ENCODE measurements around the gene SH3PXD2A.
"Not testable (repeated sequence)": the region's sequence is repeated elsewhere in the genome, so short reads cannot be mapped to it uniquely, and the experiment has no call there.

Gene SH3PXD2A

DNA sequence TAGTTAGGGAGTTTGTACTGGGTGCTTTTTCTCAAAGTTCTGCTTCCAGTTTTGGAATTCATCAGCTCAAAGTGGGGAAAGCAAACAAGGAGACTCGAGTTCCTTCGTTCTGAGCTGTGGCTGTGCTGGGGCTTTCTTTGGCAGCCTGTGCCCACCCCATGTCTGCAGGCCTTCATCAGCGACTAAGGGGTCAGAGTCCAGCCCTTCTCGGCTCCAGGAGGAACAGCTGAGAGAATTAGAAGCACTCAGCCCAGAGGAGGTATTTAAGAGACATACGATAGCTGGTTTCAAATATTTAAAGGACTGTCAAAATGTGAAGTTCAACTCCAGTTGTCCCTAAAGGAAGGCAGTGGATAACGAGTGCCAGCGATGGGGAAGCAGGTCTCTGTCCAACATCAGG, 41.3 kb downstream of the SH3PXD2A start:
- DNase-seq (ENCODE audit: low read depth), result no peak
- no peak overlapping the region for H3K4me3 ChIP-seq (ENCODE audit: low read length)
- TF ChIP-seq, protein P1, sequence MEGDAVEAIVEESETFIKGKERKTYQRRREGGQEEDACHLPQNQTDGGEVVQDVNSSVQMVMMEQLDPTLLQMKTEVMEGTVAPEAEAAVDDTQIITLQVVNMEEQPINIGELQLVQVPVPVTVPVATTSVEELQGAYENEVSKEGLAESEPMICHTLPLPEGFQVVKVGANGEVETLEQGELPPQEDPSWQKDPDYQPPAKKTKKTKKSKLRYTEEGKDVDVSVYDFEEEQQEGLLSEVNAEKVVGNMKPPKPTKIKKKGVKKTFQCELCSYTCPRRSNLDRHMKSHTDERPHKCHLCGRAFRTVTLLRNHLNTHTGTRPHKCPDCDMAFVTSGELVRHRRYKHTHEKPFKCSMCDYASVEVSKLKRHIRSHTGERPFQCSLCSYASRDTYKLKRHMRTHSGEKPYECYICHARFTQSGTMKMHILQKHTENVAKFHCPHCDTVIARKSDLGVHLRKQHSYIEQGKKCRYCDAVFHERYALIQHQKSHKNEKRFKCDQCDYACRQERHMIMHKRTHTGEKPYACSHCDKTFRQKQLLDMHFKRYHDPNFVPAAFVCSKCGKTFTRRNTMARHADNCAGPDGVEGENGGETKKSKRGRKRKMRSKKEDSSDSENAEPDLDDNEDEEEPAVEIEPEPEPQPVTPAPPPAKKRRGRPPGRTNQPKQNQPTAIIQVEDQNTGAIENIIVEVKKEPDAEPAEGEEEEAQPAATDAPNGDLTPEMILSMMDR (conservative IDR thresholded peaks at IDR 0.05; ENCODE audit: low read depth, low read length), result no peak

DNA sequence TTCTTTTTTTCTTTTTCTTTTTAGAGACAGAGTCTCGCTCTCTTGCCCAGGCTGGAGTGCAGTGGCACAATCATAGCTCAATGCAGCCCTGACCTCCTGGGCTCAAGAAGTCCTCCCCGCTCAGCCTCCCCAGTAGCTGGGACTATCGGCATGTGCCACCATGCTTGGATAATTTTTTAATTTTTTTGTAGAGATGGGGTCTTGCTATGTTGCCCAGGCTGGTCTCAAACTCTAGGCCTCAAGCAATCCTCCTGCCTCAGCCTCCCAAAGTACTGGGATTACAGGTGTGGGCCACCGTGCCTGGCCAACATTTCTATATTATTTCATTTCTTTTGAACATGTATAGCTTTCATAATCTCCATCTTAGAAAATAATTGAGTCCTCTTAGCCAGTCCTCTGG, 42.1 kb downstream of the SH3PXD2A start:
- not testable (repeated sequence) for H3K4me3 ChIP-seq (ENCODE audit: low read length); DNase-seq (ENCODE audit: low read depth)

DNA sequence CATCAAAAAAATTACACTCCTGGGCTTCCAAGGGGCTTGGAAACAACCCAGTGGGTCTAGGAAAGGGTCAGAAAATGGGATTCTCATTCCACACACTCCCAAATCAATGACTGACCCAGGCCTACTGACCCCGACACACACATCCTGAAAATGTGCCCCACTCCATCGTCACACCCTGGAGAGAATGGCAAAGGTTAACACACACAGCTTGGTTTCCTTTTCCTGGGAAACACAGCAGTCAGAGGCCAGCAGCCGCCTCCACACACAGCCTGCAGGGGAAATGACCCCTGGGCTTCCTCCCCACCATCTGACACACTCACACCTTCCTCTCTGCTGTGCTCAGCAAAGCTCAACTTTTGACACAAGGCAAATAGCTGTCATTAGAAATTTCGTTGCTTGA, 42.9 kb downstream of the SH3PXD2A start:
- DNase-seq (ENCODE audit: low read depth), result no peak
- H3K4me3 ChIP-seq (ENCODE audit: low read length), result no peak overlapping the region
- TF ChIP-seq, protein P1 (conservative IDR thresholded peaks at IDR 0.05; ENCODE audit: low read depth, low read length), result no peak

DNA sequence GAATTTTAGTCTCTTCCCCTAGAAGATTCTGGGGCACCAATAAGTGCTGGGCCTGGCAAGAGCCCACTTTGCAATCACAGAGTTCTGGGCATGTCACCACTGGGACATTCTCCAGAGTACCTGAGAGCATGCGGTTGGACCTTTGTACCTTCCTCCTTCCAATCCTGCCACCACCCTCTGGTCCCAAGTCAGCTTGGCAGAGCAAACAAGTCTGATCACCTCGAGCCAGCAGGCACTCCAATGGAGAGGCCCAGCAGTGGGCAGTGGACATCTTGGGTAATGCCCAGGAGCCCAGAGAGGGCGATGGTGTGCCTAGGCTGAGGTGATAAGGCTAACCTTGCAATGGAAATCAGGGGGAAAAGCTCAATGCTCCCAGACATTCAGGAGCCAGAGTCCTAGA, 43.4 kb downstream of the SH3PXD2A start:
- no peak overlapping the region for H3K4me3 ChIP-seq (ENCODE audit: low read length)
- TF ChIP-seq, protein P1 (conservative IDR thresholded peaks at IDR 0.05; ENCODE audit: low read depth, low read length), result no peak
- no peak for DNase-seq (ENCODE audit: low read depth)

DNA sequence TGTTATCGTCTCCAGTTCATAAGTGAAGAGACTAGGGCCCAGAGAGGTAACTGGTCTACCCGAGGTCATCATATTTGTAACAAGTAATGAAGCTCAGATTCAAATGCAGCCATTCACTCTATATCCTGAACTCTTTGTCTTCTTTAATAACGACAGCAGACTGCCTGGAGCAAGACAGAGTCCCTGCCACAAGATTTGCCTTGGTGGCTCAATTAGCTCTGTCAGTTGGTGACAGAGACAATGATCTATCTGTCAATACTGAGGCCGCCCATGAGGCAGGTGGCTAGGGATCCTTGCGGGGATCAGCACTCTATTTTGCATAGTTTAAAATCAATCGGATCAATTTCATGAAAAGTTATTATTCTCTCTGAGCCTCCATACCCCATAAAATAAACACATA, 43.9 kb downstream of the SH3PXD2A start:
- H3K4me3 ChIP-seq (ENCODE audit: low read length), result no peak overlapping the region
- DNase-seq (ENCODE audit: low read depth), result no peak

DNA sequence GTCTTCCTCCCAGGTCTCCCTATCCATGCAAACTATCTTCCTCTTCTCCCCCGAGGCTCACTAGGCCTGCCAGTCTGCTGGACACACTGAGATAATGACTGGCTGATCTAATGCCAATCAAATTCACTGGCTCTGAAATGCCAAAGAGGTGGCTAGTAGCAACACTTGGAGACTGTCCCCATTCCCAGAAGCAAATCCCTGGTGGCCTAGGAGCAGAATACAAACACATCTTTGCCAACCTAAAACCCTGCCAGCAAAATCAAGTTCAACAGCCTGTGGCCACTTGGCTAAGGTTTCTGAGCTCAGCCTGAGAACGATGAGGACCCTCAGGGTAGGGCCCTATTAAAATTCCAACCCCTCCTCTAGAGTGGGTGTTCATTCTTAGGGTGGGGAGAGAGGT, 46.6 kb downstream of the SH3PXD2A start:
- no peak for DNase-seq (ENCODE audit: low read depth)
- H3K4me3 ChIP-seq (ENCODE audit: low read length), result no peak overlapping the region
- TF ChIP-seq, protein P1 (conservative IDR thresholded peaks at IDR 0.05; ENCODE audit: low read depth, low read length), result no peak

More for the DNA sequence above, 43.9 kb downstream of the SH3PXD2A start:
- TF ChIP-seq, protein P1 (conservative IDR thresholded peaks at IDR 0.05; ENCODE audit: low read depth, low read length), result no peak

DNA sequence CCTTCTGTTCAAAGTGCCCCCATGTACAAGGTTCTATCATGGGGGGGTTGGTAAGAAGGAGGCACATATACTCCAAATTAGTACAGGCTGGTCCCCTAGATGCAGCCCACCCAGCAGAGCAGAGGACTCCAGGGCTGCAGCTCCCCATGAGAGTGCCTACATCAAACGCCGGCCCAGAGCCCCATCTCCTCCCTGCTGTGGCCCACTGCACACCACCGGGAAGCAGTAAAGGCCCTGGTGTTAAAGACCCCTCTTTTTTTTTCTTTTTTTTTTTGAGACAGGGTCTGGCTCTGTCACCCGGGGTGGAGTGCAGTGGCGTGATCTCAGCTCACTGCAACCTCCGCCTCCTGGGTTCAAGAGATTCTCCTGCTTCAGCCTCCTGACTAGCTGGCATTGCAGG, 47.4 kb downstream of the SH3PXD2A start:
- H3K4me3 ChIP-seq (ENCODE audit: low read length), result no peak overlapping the region
- DNase-seq (ENCODE audit: low read depth), result no peak
- TF ChIP-seq, protein P1 (conservative IDR thresholded peaks at IDR 0.05; ENCODE audit: low read depth, low read length), result no peak

Measured in retinal pigment epithelial cell (primary cell).